Measurements from ENCODE around the gene BPIFB3. TPM values are rescaled to one million over a fixed set of nuclear protein-coding genes. Genes with fewer than 3 reads are reported as not detected.

BPIFB3 gene
- total and polyA plus RNA-seq, 9 of the 15 experiments (the other 6 are each of a cell fraction or from before 2014, with no cell fraction given) = not detected

- TF ChIP-seq, protein P1, sequence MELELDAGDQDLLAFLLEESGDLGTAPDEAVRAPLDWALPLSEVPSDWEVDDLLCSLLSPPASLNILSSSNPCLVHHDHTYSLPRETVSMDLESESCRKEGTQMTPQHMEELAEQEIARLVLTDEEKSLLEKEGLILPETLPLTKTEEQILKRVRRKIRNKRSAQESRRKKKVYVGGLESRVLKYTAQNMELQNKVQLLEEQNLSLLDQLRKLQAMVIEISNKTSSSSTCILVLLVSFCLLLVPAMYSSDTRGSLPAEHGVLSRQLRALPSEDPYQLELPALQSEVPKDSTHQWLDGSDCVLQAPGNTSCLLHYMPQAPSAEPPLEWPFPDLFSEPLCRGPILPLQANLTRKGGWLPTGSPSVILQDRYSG (tag; conservative IDR thresholded peaks at IDR 0.05; ENCODE audit: low read depth) = no peak
- TF ChIP-seq ETV5 (CRISPR knock-in tag; IDR thresholded peaks at IDR 0.05; ENCODE audit: low read depth) (no peak), ADNP (tag; IDR thresholded peaks at IDR 0.05) (no peak), RFX1 (IDR thresholded peaks at IDR 0.05) (no peak), ZNF239 (CRISPR knock-in tag; IDR thresholded peaks at IDR 0.05) (no peak), SMAD1 (IDR thresholded peaks at IDR 0.05; ENCODE audit: low read depth, low read length, partially characterized antibody) (no peak), ZNF253 (CRISPR knock-in tag; conservative IDR thresholded peaks at IDR 0.05) (no peak), RHOXF2B (CRISPR knock-in tag; conservative IDR thresholded peaks at IDR 0.05) (no peak), SMAD4 (CRISPR knock-in tag; conservative IDR thresholded peaks at IDR 0.05) (no peak)
These were observed 21.0 kb downstream of the BPIFB3 start (continued) for GRCh38 chr20:33074675-33075074.

DNA sequence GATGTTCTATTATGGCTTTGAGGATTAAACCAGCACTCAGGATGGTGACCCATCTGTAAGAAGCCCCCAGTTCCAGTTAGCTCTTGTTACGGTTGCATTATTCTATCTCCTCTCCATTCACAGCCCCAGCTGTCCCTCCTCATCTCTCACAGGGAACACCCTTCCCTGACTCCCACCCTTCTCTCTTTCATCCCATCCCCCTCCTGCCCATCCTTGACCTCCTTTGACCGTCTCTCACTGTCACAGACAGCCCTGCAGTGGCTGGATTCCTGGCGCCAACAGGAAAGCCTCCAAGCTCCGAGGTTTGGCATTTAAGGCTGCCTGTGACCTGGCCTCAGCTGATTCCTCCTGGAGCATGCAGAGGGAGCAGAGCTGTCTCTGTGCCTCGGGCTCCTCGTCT lies 21.6 kb downstream of the BPIFB3 start:
- no peaks in the 10 kb centered on the region for H3K9me3 ChIP-seq (replicated peaks; ENCODE audit: control insufficient read depth, insufficient read depth, low read depth, low read length)
- H3K36me3 ChIP-seq (ENCODE audit: control insufficient read depth, insufficient read depth, low read length) = no peaks in the 10 kb centered on the region
- peak overlapping the region in 1 of 2 experiments; percentile 46; a peak in 1 of 4 replicates for H3K9ac ChIP-seq (ENCODE audit: insufficient read depth in 1 of 2, low read depth in 2 of 2, low read length in 2 of 2)
- no peak for DNase-seq (ENCODE audit: extremely low read depth in 1 of 4, low spot score in 3 of 4)
- H3K9me1 ChIP-seq (ENCODE audit: control insufficient read depth, insufficient read depth, low read length) = no peaks in the 10 kb centered on the region
- POLR2A ChIA-PET = interaction anchor here (0.8 to 0.9 kb wide), 2 partner anchors 10 to 138 kb away, joined by 3 read pairs; no protein-coding TSS in a partner anchor
- BruUV-seq (replicated peaks) = no TSS peak
- ATAC-seq = no peak
- no peaks in the 10 kb centered on the region for H3K79me2 ChIP-seq (ENCODE audit: control insufficient read depth, insufficient read depth, low read length)
- FAIRE-seq = no peak
- no peak overlapping the region for H3K27ac ChIP-seq (ENCODE audit: extremely low read depth, low read depth, low read length)
- 2% methylated on average over 6 of the region's 6 CpGs for WGBS (ENCODE audit: insufficient coverage, low coverage, missing lambda C conversion rate)
- TF ChIP-seq, protein P2, sequence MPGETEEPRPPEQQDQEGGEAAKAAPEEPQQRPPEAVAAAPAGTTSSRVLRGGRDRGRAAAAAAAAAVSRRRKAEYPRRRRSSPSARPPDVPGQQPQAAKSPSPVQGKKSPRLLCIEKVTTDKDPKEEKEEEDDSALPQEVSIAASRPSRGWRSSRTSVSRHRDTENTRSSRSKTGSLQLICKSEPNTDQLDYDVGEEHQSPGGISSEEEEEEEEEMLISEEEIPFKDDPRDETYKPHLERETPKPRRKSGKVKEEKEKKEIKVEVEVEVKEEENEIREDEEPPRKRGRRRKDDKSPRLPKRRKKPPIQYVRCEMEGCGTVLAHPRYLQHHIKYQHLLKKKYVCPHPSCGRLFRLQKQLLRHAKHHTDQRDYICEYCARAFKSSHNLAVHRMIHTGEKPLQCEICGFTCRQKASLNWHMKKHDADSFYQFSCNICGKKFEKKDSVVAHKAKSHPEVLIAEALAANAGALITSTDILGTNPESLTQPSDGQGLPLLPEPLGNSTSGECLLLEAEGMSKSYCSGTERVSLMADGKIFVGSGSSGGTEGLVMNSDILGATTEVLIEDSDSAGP (CRISPR knock-in tag; IDR thresholded peaks at IDR 0.05) = no peak
- TF ChIP-seq EZH2 (IDR thresholded peaks at IDR 0.05; ENCODE audit: borderline replicate concordance, low read depth, low read length) (no peak), U2AF2 (optimal IDR thresholded peaks at IDR 0.05; ENCODE audit: low read depth, low read length) (no peak), TAF1 (IDR thresholded peaks at IDR 0.05; ENCODE audit: control insufficient read depth, extremely low read depth, insufficient read depth, low read length, severe bottlenecking) (no peak), RBM22 (IDR thresholded peaks at IDR 0.05; ENCODE audit: low read depth, low read length, poor library complexity, severe bottlenecking) (no peak), PHTF2 (CRISPR knock-in tag; IDR thresholded peaks at IDR 0.05) (no peak), SREBF1 (IDR thresholded peaks at IDR 0.05; ENCODE audit: borderline replicate concordance, low read depth, low read length) (no peak), RAD21 (CRISPR knock-in tag; conservative IDR thresholded peaks at IDR 0.05 in 1 of 2, IDR thresholded peaks at IDR 0.05 in 1 of 2) (no peak)
- TF ChIP-seq, protein P3, sequence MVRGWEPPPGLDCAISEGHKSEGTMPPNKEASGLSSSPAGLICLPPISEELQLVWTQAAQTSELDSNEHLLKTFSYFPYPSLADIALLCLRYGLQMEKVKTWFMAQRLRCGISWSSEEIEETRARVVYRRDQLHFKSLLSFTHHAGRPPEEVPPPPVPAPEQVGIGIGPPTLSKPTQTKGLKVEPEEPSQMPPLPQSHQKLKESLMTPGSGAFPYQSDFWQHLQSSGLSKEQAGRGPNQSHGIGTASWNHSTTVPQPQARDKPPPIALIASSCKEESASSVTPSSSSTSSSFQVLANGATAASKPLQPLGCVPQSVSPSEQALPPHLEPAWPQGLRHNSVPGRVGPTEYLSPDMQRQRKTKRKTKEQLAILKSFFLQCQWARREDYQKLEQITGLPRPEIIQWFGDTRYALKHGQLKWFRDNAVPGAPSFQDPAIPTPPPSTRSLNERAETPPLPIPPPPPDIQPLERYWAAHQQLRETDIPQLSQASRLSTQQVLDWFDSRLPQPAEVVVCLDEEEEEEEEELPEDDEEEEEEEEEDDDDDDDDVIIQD (CRISPR knock-in tag; IDR thresholded peaks at IDR 0.05) = no peak
- peaks cover 5 to 16% of the 10 kb centered on the region in 2 experiments; a peak in 4 of 5 replicates for H3K27me3 ChIP-seq (ENCODE audit: control insufficient read depth in 2 of 2, insufficient read depth in 2 of 2, low read length in 2 of 2)
- intact Hi-C loops (cut with micrococcal nuclease) (no loop called here), in situ Hi-C loops (cut with MboI) (no loop called here)
- CTCF ChIA-PET (ENCODE audit: low intra/inter-chr PET ratio) = no interaction called here
- H3K4me3 ChIP-seq = no peak overlapping the region
- no peak overlapping the region for H2AFZ ChIP-seq (ENCODE audit: low read depth, low read length)
- no peaks in the 10 kb centered on the region for H4K20me1 ChIP-seq (replicated peaks; ENCODE audit: control insufficient read depth, insufficient read depth, low read length)
- H3K4me1 ChIP-seq (replicated peaks in 1 of 2; ENCODE audit: control insufficient read depth in 2 of 2, insufficient read depth in 2 of 2, low read length in 2 of 2) = no peaks in the 10 kb centered on the region
- H3K4me2 ChIP-seq (ENCODE audit: insufficient read depth, low read length) = no peak overlapping the region
